ENCODE data around the gene MED12L.
A peak's percentile ranks its signal among the peaks of the same experiment; 100 is the strongest.

The MED12L gene

DNA sequence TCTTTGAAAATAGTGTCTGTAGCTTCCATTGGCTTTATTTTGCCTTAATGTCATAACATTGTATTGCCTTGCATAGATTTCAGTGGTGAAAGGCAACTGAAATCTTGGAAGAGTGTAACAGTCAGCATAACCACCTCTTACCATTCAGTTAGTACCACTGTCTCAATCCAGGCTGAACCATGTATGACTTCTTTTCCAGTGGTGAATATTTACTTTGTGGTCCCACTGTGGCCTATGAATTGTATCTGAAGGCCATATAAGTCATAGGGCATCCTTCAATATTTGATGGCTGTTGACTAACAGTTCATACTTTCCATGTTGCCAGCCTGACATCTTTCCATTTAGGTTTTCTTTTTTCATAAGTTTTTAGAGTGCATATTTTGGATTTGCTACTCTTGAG, 38.4 kb downstream of the MED12L start:
- TF ChIP-seq JUND (IDR thresholded peaks at IDR 0.05; ENCODE audit: low read depth): no peak
- in situ Hi-C loops (cut with HindIII; ENCODE audit: low pct_unique_long_range_greater_than_20kb, low sequenced_read_pairs): no loop called here
- DNase-seq (ENCODE audit: low read depth in 1 of 2, low spot score in 1 of 2): no peak

DNA sequence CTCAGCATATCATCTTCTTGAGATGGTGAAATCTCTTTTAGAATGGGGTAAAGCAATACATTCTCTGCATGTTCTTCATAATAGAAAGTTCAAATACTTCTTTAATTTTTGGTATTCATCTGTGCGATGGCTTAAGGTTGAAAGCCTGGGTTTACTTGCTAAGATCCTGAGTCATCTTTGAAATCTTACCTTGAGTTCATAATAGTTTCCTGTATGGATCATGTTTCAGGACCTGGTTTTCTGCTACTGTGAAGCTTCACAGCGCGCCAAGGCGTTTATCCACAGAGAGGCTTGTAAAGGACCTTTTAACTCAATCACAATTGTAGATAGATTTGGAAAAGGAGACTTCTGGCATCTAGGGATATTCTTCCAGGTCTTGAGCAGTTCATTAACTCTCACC, 39.0 kb downstream of the MED12L start:
- in situ Hi-C loops (cut with HindIII; ENCODE audit: low pct_unique_long_range_greater_than_20kb, low sequenced_read_pairs): no loop called here
- DNase-seq (ENCODE audit: low read depth in 1 of 2, low spot score in 1 of 2): no peak
- TF ChIP-seq JUND (IDR thresholded peaks at IDR 0.05; ENCODE audit: low read depth): no peak

DNA sequence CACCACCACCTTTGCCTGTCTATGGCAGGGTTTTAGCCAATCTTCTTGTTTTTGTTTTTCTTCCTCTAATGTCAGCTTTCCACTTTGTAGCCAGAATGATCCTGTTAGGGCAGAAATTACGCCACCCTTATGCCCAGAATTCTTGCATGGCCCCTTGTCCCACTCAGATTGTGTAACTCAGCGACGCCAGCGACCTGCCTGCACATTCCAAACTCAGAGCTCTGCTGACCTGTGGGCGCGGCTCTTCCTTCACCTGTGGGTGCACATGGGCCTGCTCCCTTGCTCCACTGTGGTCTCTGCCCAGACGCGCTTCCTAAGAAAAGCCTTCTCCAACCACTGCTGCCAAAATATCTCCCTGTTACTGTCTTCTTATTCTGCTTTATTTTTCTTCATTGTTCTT, 45.0 kb downstream of the MED12L start:
- no peak for TF ChIP-seq JUND (IDR thresholded peaks at IDR 0.05; ENCODE audit: low read depth)
- no peak for DNase-seq (ENCODE audit: low read depth in 1 of 2, low spot score in 1 of 2)
- in situ Hi-C loops (cut with HindIII; ENCODE audit: low pct_unique_long_range_greater_than_20kb, low sequenced_read_pairs): no loop called here

DNA sequence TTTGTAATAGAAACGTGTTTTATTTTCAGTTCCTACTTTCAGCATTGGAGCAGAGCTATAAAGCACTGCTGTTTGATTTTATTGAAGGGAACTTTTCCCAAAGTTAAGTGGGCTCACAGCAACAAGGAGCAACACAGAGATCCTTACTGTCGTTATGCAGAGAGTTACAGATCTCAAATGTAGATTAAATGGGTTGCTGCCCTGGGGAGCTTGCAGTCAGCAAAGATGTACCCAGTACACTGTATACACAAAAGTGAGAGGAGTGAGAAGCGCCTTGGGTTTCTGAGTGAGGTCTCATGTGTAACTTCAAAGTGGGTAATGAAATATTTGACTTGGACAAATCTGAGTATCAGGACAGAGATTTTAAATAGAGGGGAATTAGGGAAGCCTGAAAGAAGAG, 47.7 kb downstream of the MED12L start:
- TF ChIP-seq JUND (IDR thresholded peaks at IDR 0.05; ENCODE audit: low read depth): no peak
- in situ Hi-C loops (cut with HindIII; ENCODE audit: low pct_unique_long_range_greater_than_20kb, low sequenced_read_pairs): no loop called here
- peak in 1 of 2 experiments; percentile 14 for DNase-seq (ENCODE audit: low read depth in 1 of 2, low spot score in 1 of 2)

DNA sequence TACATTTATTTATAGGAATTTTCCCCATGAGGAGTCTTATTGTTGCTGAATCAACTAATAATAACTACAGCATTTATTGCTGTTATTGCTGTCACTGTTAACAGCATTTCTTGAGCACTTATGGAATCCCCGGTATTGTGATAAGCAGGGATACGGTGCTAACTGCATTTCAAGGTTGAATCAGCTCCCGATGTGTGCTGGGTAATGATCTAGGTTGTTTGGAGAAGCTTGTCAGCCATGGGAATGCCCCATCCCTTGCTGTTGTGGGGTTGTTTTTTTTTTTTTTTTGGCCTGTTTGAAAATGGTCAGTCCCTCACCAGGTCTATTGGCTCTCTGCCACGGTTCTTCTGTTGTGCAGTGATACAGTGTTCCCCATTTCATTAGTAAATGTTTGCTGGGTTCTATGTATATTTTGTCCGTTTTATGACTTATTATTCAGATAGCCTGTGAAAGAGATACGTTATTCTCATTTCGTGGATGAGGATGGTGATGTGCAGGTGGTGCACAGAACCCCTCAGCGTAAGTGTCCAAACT, 48.5 kb downstream of the MED12L start:
- in situ Hi-C loops (cut with HindIII; ENCODE audit: low pct_unique_long_range_greater_than_20kb, low sequenced_read_pairs): no loop called here
- DNase-seq (ENCODE audit: low read depth in 1 of 2, low spot score in 1 of 2): no peak
- TF ChIP-seq JUND (IDR thresholded peaks at IDR 0.05; ENCODE audit: low read depth): no peak

DNA sequence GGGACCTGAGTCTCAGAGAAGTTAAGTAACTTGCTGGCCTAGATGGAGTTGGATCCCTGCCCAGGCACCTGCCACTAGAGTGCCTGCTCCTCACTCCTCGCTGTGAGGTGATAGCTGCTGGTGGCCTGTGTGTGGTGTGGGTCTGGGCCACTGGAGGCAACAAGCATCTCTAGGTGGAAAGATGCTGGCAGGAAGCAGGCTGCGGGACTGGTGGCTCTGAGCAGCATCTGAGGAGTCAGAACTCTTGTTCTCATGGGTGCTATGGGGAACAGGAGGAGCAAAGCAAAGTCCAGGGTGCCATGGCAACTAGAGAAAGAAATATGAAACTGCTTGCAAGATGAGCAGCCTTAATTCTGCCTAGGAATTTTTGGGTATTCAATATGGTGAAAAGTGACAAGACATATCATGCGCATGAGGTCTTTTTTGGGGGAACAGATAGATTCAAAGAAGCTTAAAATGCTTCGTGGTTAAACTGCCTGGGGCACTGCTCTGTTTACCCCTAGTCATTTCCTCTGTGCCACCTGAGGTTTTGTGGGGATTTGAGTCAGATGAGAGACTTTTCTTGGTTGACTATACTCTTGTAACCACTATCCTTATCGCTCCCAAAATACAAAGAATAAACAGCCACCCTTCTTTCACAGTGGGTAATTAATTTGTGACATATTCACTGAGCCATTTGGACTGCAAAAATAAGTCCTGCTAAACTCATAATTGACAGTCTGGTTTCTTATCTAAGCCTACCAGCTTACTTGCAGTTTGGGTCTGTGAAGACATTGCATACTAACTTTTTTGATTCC, 50.3 kb downstream of the MED12L start:
- peak in 1 of 2 experiments; percentile 13 for DNase-seq (ENCODE audit: low read depth in 1 of 2, low spot score in 1 of 2)
- TF ChIP-seq JUND (IDR thresholded peaks at IDR 0.05; ENCODE audit: low read depth): no peak
- in situ Hi-C loops (cut with HindIII; ENCODE audit: low pct_unique_long_range_greater_than_20kb, low sequenced_read_pairs): no loop called here

DNA sequence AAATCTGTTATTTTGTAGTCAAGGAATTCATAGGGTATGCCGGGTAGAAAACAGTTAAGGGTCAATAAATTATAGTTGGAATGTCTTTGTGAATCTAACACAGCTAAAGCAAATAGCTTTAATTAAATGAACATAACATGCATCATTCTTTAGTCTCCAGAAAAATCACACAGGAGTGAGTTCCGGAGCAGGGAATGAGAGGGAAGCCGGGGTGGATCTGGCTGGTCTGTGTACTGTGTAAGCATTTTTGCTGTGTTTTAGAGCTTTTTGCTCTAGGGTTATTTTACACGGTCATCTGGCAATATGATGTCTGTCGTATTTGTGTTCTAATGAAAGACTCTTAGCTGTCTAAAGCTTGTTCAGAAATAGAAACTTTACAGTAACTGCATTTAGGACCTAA, 57.5 kb downstream of the MED12L start:
- in situ Hi-C loops (cut with HindIII; ENCODE audit: low pct_unique_long_range_greater_than_20kb, low sequenced_read_pairs): no loop called here
- TF ChIP-seq JUND (IDR thresholded peaks at IDR 0.05; ENCODE audit: low read depth): no peak
- DNase-seq (ENCODE audit: low read depth in 1 of 2, low spot score in 1 of 2): no peak

DNA sequence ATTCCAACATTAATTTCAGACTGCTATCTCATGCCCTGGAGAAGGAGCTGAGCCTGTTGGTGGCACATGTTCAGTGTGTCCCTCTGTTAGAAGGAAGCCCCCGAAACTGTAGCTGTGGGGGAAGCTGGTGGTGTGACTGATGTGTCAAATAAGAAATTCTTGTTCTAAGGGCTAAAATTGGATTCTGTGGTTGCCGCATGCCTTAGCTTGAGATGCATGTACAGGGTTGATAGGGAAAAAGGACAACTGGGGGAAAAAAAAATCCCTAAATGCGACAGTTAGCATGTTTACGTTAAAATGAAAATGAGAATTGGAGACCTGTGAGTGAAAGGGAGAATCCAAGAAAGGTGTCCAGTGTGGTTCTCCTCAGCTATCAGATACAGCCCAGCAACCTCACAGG, 58.6 kb downstream of the MED12L start:
- no peak for DNase-seq (ENCODE audit: low read depth in 1 of 2, low spot score in 1 of 2)
- TF ChIP-seq JUND (IDR thresholded peaks at IDR 0.05; ENCODE audit: low read depth): no peak
- in situ Hi-C loops (cut with HindIII; ENCODE audit: low pct_unique_long_range_greater_than_20kb, low sequenced_read_pairs): no loop called here

DNA sequence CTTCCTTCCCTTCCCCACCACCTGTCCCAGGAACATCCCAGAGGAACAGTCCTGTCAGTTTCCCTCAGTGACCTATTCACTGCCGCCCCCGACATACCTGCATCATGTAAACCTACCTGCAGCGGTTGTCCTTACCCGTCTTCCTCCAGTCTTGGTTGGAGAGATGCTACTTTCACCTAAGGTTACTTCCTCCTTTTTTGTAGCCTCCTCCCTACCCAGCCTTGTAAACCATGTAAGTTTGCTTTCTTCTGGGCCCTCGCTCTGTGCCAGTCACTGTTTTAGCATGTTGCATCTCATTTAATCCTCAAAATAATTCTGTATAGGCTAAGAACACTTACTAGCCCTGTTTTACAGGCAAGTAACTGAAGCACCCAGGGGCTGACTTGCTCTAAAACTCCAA, 59.3 kb downstream of the MED12L start:
- no peak for DNase-seq (ENCODE audit: low read depth in 1 of 2, low spot score in 1 of 2)

DNA sequence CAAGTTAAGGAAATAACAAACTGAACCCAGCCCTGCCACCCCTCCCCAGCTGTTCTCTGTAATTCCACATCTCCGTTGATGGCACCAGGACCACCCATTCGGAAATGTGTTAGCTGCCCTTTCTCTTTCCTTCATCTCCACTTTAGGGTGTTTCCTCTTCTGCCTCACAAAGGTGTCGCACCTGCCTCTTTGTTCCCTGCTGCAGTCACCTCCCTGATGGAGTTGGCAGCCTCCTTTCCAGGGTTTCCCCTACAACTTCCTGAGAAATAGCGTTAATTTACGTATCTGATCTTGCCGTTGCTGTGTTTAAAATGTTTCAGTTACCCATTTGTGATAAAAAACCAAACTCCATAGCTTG, 60.2 kb downstream of the MED12L start:
- no peak for DNase-seq (ENCODE audit: low read depth in 1 of 2, low spot score in 1 of 2)
- in situ Hi-C loops (cut with HindIII; ENCODE audit: low pct_unique_long_range_greater_than_20kb, low sequenced_read_pairs): no loop called here
- TF ChIP-seq JUND (IDR thresholded peaks at IDR 0.05; ENCODE audit: low read depth): no peak

More for the DNA sequence above, 59.3 kb downstream of the MED12L start:
- no peak for TF ChIP-seq JUND (IDR thresholded peaks at IDR 0.05; ENCODE audit: low read depth)
- in situ Hi-C loops (cut with HindIII; ENCODE audit: low pct_unique_long_range_greater_than_20kb, low sequenced_read_pairs): no loop called here

DNA sequence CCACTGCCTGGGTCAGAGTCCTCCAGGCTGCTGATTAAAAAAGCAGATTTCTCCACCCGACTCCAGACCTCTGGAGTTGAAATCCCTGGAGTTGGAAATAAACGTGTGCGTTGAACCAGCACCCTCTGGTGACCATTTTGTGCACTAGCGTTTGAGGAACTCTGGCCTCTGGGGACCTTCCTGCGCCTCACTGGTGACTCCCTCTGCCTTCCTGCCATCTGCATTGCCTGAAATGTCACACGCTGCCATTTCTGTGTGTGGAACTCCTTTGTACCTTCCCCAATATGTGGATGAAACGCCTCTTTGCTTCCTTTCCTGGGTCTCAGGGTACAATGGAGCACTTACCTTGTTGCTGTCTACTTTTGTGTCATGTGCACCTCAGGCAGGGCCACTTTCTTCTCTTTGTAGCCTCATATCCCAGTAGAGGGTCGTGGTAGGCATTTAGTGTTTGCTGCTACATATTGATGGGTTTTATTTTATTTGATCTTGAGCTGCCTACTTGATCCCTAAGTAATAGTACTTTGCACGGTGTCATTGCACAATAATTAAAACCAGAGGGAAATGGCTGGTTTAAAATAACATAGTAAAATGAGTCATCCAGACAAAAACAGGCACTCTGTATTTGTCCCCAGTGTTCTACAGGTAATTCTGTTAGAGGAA, 60.7 kb downstream of the MED12L start:
- in situ Hi-C loops (cut with HindIII; ENCODE audit: low pct_unique_long_range_greater_than_20kb, low sequenced_read_pairs): no loop called here
- TF ChIP-seq JUND (IDR thresholded peaks at IDR 0.05; ENCODE audit: low read depth): no peak
- DNase-seq (ENCODE audit: low read depth in 1 of 2, low spot score in 1 of 2): peak; percentile 60 to 90

DNA sequence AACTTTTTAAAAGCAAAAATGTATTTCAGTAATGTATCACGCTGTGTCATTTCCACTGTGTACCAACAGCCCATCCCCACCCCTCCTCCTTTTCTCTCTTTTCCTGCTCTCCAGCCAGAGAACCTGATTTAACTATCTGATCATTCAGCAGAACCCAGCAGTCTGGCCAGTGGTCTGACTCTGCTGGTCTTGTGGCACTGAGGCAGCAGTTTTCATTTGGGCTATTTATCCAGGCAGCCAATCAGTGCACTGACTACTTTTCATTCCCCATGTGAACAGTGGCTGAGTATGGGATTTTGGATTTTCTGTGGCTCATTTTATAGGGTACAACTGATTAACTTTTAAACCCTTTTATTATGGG, 61.2 kb downstream of the MED12L start:
- DNase-seq (ENCODE audit: low read depth in 1 of 2, low spot score in 1 of 2): no peak
- in situ Hi-C loops (cut with HindIII; ENCODE audit: low pct_unique_long_range_greater_than_20kb, low sequenced_read_pairs): no loop called here
- no peak for TF ChIP-seq JUND (IDR thresholded peaks at IDR 0.05; ENCODE audit: low read depth)

DNA sequence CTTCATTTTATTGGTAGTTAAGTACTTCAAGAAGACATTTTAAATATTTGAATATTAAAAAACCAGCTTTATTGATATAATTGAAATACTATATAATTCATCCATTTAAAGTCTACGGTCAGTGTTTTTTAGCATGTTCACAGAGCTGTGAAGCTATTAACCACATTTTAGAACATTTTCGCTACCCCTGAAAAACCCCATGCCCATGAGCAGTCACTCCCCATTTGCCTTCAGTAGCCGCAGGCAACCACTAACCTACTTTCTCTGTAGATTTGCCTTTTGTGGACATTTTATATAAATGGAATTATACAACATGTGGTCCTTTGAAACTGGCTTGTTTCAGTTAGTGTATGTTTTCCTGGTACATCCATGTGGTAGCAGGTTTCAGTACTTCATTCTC, 61.8 kb downstream of the MED12L start:
- in situ Hi-C loops (cut with HindIII; ENCODE audit: low pct_unique_long_range_greater_than_20kb, low sequenced_read_pairs): no loop called here
- no peak for TF ChIP-seq JUND (IDR thresholded peaks at IDR 0.05; ENCODE audit: low read depth)
- DNase-seq (ENCODE audit: low read depth in 1 of 2, low spot score in 1 of 2): no peak
